Prostate gland (tissue), 2 donors: Measurements from ENCODE around the gene ADAMTSL3.

ENCODE experiments used
- CTCF ChIP-seq, 4 experiments: fragments of 200-600 bp in 2 of 4; fragments of 450-650 bp in 2 of 4; sonication (generic) in 2 of 4; IDR thresholded peaks; 1 replicate in 3 of 4; 2 replicates in 1 of 4; pipeline ENCODE4 v1.5.1; 2016 to 2019; ENCODE audit warnings: antibody characterized with exemption in 4 of 4, mild to moderate bottlenecking in 2 of 4, moderate library complexity in 2 of 4
- POLR2A ChIP-seq: fragments of 450-650 bp; IDR thresholded peaks from one replicate; pipeline ENCODE4 v1.6.1; 2016; ENCODE audit warnings: antibody characterized with exemption, mild to moderate bottlenecking
- POLR2AphosphoS5 ChIP-seq: sonication (generic); formaldehyde crosslinking; IDR thresholded peaks from one replicate; pipeline ENCODE4 v1.6.1; 2017; ENCODE audit warnings: antibody characterized with exemption

GRCh38 chr15:83626171-83626802 lies 27.6 kb upstream of the ADAMTSL3 start:
- TF ChIP-seq CTCF (IDR thresholded peaks at IDR 0.05) (no peak), POLR2A (no peak), POLR2AphosphoS5 (no peak)
